HK-2 (cell line): ENCODE results near the gene NAT8L.

Experiments used
- DNase-seq: peaks from one replicate; pipeline ENCODE4 v3.0.0-alpha.2; 2018; ENCODE audit not compliant: unreplicated experiment

Gene NAT8L

GRCh38 chr4:2064276-2064991 is 5.3 kb downstream of the NAT8L start:
- DNase-seq = no peak

- no peak for DNase-seq
These were observed 6.2 kb downstream of the NAT8L start for GRCh38 chr4:2065106-2065930.

GRCh38 chr4:2066011-2066551 is 7.0 kb downstream of the NAT8L start:
- DNase-seq = no peak

GRCh38 chr4:2066571-2067445 is 7.7 kb downstream of the NAT8L start:
- no peak for DNase-seq

- no peak for DNase-seq
These were observed 8.5 kb downstream of the NAT8L start for GRCh38 chr4:2067446-2068197.

- DNase-seq = no peak
These were observed 9.0 kb downstream of the NAT8L start for GRCh38 chr4:2068198-2068470.

GRCh38 chr4:2068566-2068965 is 9.4 kb downstream of the NAT8L start:
- no peak for DNase-seq

- no peak for DNase-seq
These were observed 10.2 kb downstream of the NAT8L start for GRCh38 chr4:2069161-2069971.

- no peak for DNase-seq
These were observed 10.9 kb downstream of the NAT8L start for GRCh38 chr4:2069986-2070385.

GRCh38 chr4:2070421-2071251 is 11.5 kb downstream of the NAT8L start:
- DNase-seq = no peak

GRCh38 chr4:2071252-2071911 is 12.3 kb downstream of the NAT8L start:
- no peak for DNase-seq

- no peak for DNase-seq
These were observed 13.1 kb downstream of the NAT8L start for GRCh38 chr4:2071912-2072867.

GRCh38 chr4:2072971-2073807 is 14.1 kb downstream of the NAT8L start:
- DNase-seq = no peak

- no peak for DNase-seq
These were observed 14.8 kb downstream of the NAT8L start for GRCh38 chr4:2073808-2074481.

GRCh38 chr4:2074588-2074987 is 15.5 kb downstream of the NAT8L start:
- no peak for DNase-seq

- no peak for DNase-seq
These were observed 16.3 kb downstream of the NAT8L start for GRCh38 chr4:2075171-2075986.
